ENCODE measurements around the gene MARCO.

GRCh38 chr2:118975133-118975532 is 33.1 kb downstream of the MARCO start:
- TF ChIP-seq CTCF (conservative IDR thresholded peaks at IDR 0.05) = no peak
- TF ChIP-seq ZFX (IDR thresholded peaks at IDR 0.05) = no peak
